Fibroblast of lung (primary cell): ENCODE data around the gene PNPO.

Experiments used
- EZH2 ChIP-seq: IDR thresholded peaks from 2 replicates; pipeline ENCODE4 v1.5.1; 2012; ENCODE audit warnings: low read length, control low read depth, mild to moderate bottlenecking; ENCODE audit errors: missing control alignments
- TF ChIP-seq, protein P1 (sequence below), 2 donors: IDR thresholded peaks in 1 of 2; conservative IDR thresholded peaks in 1 of 2; 1 replicate in 1 of 2; 2 replicates in 1 of 2; pipeline ENCODE4 v1.5.1; 2011 to 2012; ENCODE audit warnings: low read length in 2 of 2, control low read depth in 1 of 2, inconsistent platforms in 1 of 2, low read depth in 1 of 2, mild to moderate bottlenecking in 1 of 2

DNA sequence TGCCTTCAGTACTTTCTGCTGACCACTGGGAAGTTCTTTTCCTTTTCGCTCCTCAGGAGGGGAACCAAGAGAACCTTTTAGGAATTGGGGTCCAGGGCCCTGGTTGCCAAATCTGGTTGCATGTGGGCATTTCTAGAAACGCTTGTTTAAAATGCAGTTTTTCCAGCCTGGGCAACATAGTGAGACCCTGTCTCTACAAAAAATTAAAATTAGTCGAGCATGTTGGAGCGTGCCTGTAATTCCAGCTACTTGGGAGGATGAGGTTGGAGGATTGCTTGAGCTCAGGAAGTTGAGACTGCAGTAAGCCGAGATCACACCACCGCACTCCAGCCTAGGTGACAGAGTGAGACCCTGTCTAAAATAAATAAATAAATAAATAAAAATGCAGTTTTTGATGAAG, 1.2 kb downstream of the PNPO start:
- TF ChIP-seq, protein P1, sequence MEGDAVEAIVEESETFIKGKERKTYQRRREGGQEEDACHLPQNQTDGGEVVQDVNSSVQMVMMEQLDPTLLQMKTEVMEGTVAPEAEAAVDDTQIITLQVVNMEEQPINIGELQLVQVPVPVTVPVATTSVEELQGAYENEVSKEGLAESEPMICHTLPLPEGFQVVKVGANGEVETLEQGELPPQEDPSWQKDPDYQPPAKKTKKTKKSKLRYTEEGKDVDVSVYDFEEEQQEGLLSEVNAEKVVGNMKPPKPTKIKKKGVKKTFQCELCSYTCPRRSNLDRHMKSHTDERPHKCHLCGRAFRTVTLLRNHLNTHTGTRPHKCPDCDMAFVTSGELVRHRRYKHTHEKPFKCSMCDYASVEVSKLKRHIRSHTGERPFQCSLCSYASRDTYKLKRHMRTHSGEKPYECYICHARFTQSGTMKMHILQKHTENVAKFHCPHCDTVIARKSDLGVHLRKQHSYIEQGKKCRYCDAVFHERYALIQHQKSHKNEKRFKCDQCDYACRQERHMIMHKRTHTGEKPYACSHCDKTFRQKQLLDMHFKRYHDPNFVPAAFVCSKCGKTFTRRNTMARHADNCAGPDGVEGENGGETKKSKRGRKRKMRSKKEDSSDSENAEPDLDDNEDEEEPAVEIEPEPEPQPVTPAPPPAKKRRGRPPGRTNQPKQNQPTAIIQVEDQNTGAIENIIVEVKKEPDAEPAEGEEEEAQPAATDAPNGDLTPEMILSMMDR (conservative IDR thresholded peaks at IDR 0.05 in 1 of 2, IDR thresholded peaks at IDR 0.05 in 1 of 2; ENCODE audit: low read depth in 1 of 2, low read length in 2 of 2) = no peak
- no peak for TF ChIP-seq EZH2
